Measurements from ENCODE around the gene FCGR2B.

The FCGR2B gene

DNA sequence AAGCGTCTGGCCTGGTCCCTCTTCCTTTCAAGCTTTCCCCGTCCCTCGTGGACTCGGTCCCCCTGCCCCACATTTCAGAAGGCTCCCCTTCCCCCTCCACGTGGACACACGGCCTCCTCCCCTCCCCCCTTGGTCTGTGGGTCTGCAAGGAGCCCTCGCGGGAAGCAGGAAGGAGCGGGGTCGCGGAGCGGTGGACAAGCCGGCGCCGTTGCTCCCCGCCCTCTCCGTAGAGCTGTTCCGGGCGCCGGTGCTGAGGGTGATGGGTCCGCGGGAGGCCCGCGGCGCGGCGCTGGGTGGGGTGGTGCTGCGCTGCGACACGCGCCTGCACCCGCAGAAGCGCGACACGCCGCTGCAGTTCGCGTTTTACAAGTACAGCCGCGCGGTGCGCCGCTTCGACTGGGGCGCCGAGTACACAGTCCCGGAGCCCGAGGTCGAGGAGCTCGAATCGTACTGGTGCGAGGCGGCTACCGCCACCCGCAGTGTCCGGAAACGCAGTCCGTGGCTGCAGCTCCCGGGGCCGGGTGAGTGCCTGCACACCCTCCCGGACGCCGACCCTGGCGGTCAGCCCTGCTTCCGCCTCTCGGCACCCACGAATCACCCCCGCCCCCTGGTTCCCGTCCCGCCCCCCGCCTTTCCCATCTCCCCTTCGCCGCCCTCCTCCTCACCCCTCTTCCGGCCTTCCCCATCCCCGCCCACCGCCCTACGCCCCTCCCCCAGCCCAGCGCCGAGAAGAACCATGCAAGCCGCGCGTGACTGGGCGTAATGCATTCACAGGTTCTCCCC, 63.7 kb downstream of the FCGR2B start:
- no peak for DNase-seq (ENCODE audit: low read depth, low spot score)
- TF ChIP-seq, protein P1, sequence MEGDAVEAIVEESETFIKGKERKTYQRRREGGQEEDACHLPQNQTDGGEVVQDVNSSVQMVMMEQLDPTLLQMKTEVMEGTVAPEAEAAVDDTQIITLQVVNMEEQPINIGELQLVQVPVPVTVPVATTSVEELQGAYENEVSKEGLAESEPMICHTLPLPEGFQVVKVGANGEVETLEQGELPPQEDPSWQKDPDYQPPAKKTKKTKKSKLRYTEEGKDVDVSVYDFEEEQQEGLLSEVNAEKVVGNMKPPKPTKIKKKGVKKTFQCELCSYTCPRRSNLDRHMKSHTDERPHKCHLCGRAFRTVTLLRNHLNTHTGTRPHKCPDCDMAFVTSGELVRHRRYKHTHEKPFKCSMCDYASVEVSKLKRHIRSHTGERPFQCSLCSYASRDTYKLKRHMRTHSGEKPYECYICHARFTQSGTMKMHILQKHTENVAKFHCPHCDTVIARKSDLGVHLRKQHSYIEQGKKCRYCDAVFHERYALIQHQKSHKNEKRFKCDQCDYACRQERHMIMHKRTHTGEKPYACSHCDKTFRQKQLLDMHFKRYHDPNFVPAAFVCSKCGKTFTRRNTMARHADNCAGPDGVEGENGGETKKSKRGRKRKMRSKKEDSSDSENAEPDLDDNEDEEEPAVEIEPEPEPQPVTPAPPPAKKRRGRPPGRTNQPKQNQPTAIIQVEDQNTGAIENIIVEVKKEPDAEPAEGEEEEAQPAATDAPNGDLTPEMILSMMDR (IDR thresholded peaks at IDR 0.05; ENCODE audit: insufficient read depth, low read length, missing control alignments): no peak
- peak overlapping the region; percentile 75 for H3K4me3 ChIP-seq (ENCODE audit: low read depth, low read length)
- POLR2A ChIA-PET: interaction anchor here (1.1 to 1.5 kb wide), 3 partner anchors 12 to 23 kb away, joined by 4 to 5 read pairs (median 4); partner anchors contain the start of genes DUSP12 and FCRLA
- CTCF ChIA-PET: interaction anchor here (1.3 to 2.9 kb wide), 8 partner anchors 8 to 23 kb away, joined by 4 to 28 read pairs (median 10); partner anchors contain the start of genes DUSP12 and FCRLA

GRCh38 chr1:161727256-161727924, 64.4 kb downstream of the FCGR2B start:
- POLR2A ChIA-PET: interaction anchor here (1.1 to 1.5 kb wide), 3 partner anchors 11 to 22 kb away, joined by 4 to 5 read pairs (median 4); partner anchors contain the start of genes DUSP12 and FCRLA
- TF ChIP-seq, protein P1 (IDR thresholded peaks at IDR 0.05; ENCODE audit: insufficient read depth, low read length, missing control alignments): no peak
- DNase-seq (ENCODE audit: low read depth, low spot score): no peak
- CTCF ChIA-PET: interaction anchor here (1.3 to 2.9 kb wide), 8 partner anchors 7 to 22 kb away, joined by 4 to 28 read pairs (median 10); partner anchors contain the start of genes DUSP12 and FCRLA
- peak overlapping the region; percentile 75 for H3K4me3 ChIP-seq (ENCODE audit: low read depth, low read length)

Measured in AG04449 (cell line).